Lower leg skin (tissue), 4 donors: ENCODE results near the gene STARD13. TPM values are rescaled to one million over a fixed set of nuclear protein-coding genes. Genes with fewer than 3 reads are reported as not detected.

Source experiments
- DNase-seq, 2 donors: peaks; one replicate each; pipeline ENCODE4 v3.0.0-alpha.2; 2019; ENCODE audit warnings: low spot score in 2 of 2
- H3K4me3 ChIP-seq: fragments of 200-600 bp; sonication (generic); 2 replicates; pipeline ENCODE4 v1.5.1; 2017; ENCODE audit warnings: mild to moderate bottlenecking, low read depth; ENCODE audit not compliant: poor library complexity, severe bottlenecking
- CTCF ChIP-seq, 3 donors: fragments of 450-650 bp; IDR thresholded peaks; one replicate each; pipeline ENCODE4 v1.5.1; 2016; ENCODE audit warnings: antibody characterized with exemption in 3 of 3, mild to moderate bottlenecking in 3 of 3, moderate library complexity in 2 of 3
- POLR2A ChIP-seq, 2 donors: fragments of 450-650 bp; IDR thresholded peaks; one replicate each; pipeline ENCODE4 v1.6.1; 2016 to 2017; ENCODE audit warnings: antibody characterized with exemption in 2 of 2, mild to moderate bottlenecking in 1 of 2, moderate library complexity in 1 of 2
- WGBS, 2 donors: methylation state at CpG; one replicate each; pipeline ENCODE4 v1.1.5; 2018; 5-methylcytosine and 5-hydroxymethylcytosine counted together
- intact Hi-C: fragments of 100-400 bp; cut with DNase I; formaldehyde crosslinking; loops from one replicate; pipeline ENCODE4 v1.15.0; 2023; ENCODE audit warnings: low total_unique reads
- total RNA-seq, 4 donors: library from RNA; depleted of rRNA; stranded (reverse); fragments of >200 nt; gene quantifications; one replicate each; pipeline ENCODE4 v1.1.0, GENCODE V29; 2016

Gene STARD13
- total RNA-seq, 4 donors from 2014 or later, result 15.7 to 22.5 (median 19.6) TPM

DNA sequence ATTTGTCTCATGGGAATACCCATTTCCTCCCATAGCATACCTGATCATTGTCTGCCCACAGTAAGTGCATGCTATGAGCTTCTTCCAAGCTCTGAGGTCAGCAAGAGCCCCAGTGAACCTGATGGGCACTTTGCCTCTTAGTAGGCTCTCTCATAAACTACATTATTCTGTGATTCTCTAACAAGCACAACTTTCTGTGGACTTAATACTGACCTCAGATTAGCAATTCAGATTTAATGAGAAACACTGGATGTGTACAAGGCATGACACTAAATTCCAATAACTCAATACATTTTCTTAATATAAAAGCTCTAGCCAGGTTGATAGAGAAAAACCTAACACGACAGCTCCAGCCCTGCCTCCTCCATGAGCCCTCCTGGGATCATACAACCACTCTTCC is 23.3 kb upstream of the STARD13 start:
- no peak for DNase-seq
- intact Hi-C loops, result no loop called here
- 96 to 97% methylated on average over 1 of the region's 1 CpG for WGBS, 2 donors
- TF ChIP-seq POLR2A (IDR thresholded peaks at IDR 0.05), result no peak
- no peak for TF ChIP-seq CTCF (IDR thresholded peaks at IDR 0.05)
- no peak overlapping the region for H3K4me3 ChIP-seq

- 12 to 23% methylated on average over 1 of the region's 1 CpG for WGBS, 2 donors
- no peak for TF ChIP-seq CTCF (IDR thresholded peaks at IDR 0.05)
- no peak for TF ChIP-seq POLR2A (IDR thresholded peaks at IDR 0.05)
- H3K4me3 ChIP-seq, result no peak overlapping the region
- intact Hi-C loops, result no loop called here
- no peak for DNase-seq
Observed at GRCh38 chr13:33307843-33308242, 22.3 kb upstream of the STARD13 start.

- H3K4me3 ChIP-seq, result no peak overlapping the region
- DNase-seq, result no peak
- intact Hi-C loops, result no loop called here
- 77 to 80% methylated on average over 3 of the region's 3 CpGs for WGBS, 2 donors
- no peak for TF ChIP-seq CTCF (IDR thresholded peaks at IDR 0.05)
- no peak for TF ChIP-seq POLR2A (IDR thresholded peaks at IDR 0.05)
Observed at GRCh38 chr13:33303855-33304597, 18.5 kb upstream of the STARD13 start.

- no peak overlapping the region for H3K4me3 ChIP-seq
- DNase-seq, result no peak
- TF ChIP-seq CTCF (IDR thresholded peaks at IDR 0.05), result no peak
- intact Hi-C loops, result no loop called here
- WGBS, 2 donors, result 83 to 87% methylated on average over 3 of the region's 3 CpGs
Observed at GRCh38 chr13:33299626-33300025, 14.1 kb upstream of the STARD13 start.

GRCh38 chr13:33296793-33297425 is 11.4 kb upstream of the STARD13 start:
- intact Hi-C loops, result no loop called here
- WGBS, 2 donors, result 54 to 62% methylated on average over 7 of the region's 7 CpGs
- no peak overlapping the region for H3K4me3 ChIP-seq
- no peak for TF ChIP-seq CTCF (IDR thresholded peaks at IDR 0.05)
- no peak for TF ChIP-seq POLR2A (IDR thresholded peaks at IDR 0.05)
- no peak for DNase-seq
